HepG2 (cell line): ENCODE data around the gene TOM1L2. TPM values are rescaled to one million over a fixed set of nuclear protein-coding genes. Genes with fewer than 3 reads are reported as not detected.

Experiments
- CC2D1A ChIP-seq: sonication (generic); formaldehyde crosslinking; IDR thresholded peaks from 2 replicates; pipeline ENCODE4 v1.8.1; 2023; ENCODE audit warnings: mild to moderate bottlenecking, missing genetic modification reagents
- EZH2 ChIP-seq: conservative IDR thresholded peaks from 2 replicates; pipeline ENCODE4 v1.6.1; 2012; ENCODE audit warnings: mild to moderate bottlenecking, low read depth, low read length, moderate library complexity
- HOXA5 ChIP-seq: sonication (generic); formaldehyde crosslinking; IDR thresholded peaks from 2 replicates; pipeline ENCODE4 v1.4.0; 2020; ENCODE audit warnings: missing genetic modification reagents
- IRX3 ChIP-seq: sonication (generic); formaldehyde crosslinking; IDR thresholded peaks from 2 replicates; pipeline ENCODE4 v1.8.1; 2023; ENCODE audit warnings: mild to moderate bottlenecking, low read depth, missing genetic modification reagents, borderline replicate concordance
- ONECUT2 ChIP-seq: sonication (generic); formaldehyde crosslinking; IDR thresholded peaks from 2 replicates; pipeline ENCODE4 v1.4.0; 2020; ENCODE audit warnings: missing genetic modification reagents
- PAF1 ChIP-seq: IDR thresholded peaks from 2 replicates; pipeline ENCODE4 v1.6.1; 2016; ENCODE audit warnings: missing genetic modification reagents, missing compliant biosample characterization
- PHB2 ChIP-seq: fragments of 450-650 bp; IDR thresholded peaks from 2 replicates; pipeline ENCODE4 v1.6.1; 2018; ENCODE audit not compliant: partially characterized antibody
- RBM22 ChIP-seq: fragments of 200-400 bp; formaldehyde crosslinking; optimal IDR thresholded peaks from 2 replicates; pipeline ENCODE3; 2017; ENCODE audit warnings: mild to moderate bottlenecking, low read length, moderate library complexity
- SIX4 ChIP-seq: sonication (generic); formaldehyde crosslinking; IDR thresholded peaks from 2 replicates; pipeline ENCODE4 v1.4.0; 2020; ENCODE audit warnings: missing genetic modification reagents
- U2AF1 ChIP-seq: fragments of 200-400 bp; formaldehyde crosslinking; optimal IDR thresholded peaks from 2 replicates; pipeline ENCODE3; 2017; ENCODE audit warnings: mild to moderate bottlenecking, low read depth, low read length
- YEATS2 ChIP-seq: sonication (generic); formaldehyde crosslinking; IDR thresholded peaks from 2 replicates; pipeline ENCODE4 v1.4.0; 2020; ENCODE audit warnings: missing genetic modification reagents, borderline replicate concordance
- ZBTB42 ChIP-seq: sonication (generic); formaldehyde crosslinking; IDR thresholded peaks from 2 replicates; pipeline ENCODE4 v1.5.0; 2020; ENCODE audit warnings: mild to moderate bottlenecking, missing genetic modification reagents
- ZBTB7B ChIP-seq: sonication (generic); formaldehyde crosslinking; IDR thresholded peaks from 2 replicates; pipeline ENCODE4 v1.4.0; 2020; ENCODE audit warnings: missing genetic modification reagents
- ZFP41 ChIP-seq: sonication (generic); formaldehyde crosslinking; IDR thresholded peaks from 2 replicates; pipeline ENCODE4 v1.4.0; 2020; ENCODE audit warnings: mild to moderate bottlenecking, missing genetic modification reagents, borderline replicate concordance
- ZNF382 ChIP-seq: sonication (generic); formaldehyde crosslinking; IDR thresholded peaks from 2 replicates; pipeline ENCODE4 v1.5.0; 2020; ENCODE audit warnings: missing genetic modification reagents, mild to moderate bottlenecking, borderline replicate concordance
- ZNF44 ChIP-seq: sonication (generic); formaldehyde crosslinking; IDR thresholded peaks from 2 replicates; pipeline ENCODE4 v1.5.1; 2020; ENCODE audit warnings: mild to moderate bottlenecking, missing genetic modification reagents
- ZNF484 ChIP-seq: sonication (generic); formaldehyde crosslinking; IDR thresholded peaks from 2 replicates; pipeline ENCODE4 v1.5.1; 2020; ENCODE audit warnings: mild to moderate bottlenecking, low read depth, missing genetic modification reagents, borderline replicate concordance
- ZNF589 ChIP-seq: sonication (generic); formaldehyde crosslinking; conservative IDR thresholded peaks from 2 replicates; pipeline ENCODE4 v1.8.0; 2022; ENCODE audit warnings: mild to moderate bottlenecking, moderate library complexity, missing genetic modification reagents
- ZNF672 ChIP-seq: sonication (generic); formaldehyde crosslinking; IDR thresholded peaks from 2 replicates; pipeline ENCODE4 v1.8.1; 2022; ENCODE audit warnings: missing genetic modification reagents
- ZNF766 ChIP-seq: sonication (generic); formaldehyde crosslinking; IDR thresholded peaks from 2 replicates; pipeline ENCODE4 v1.5.0; 2020; ENCODE audit warnings: missing genetic modification reagents, borderline replicate concordance
- ZZZ3 ChIP-seq: sonication (generic); formaldehyde crosslinking; IDR thresholded peaks from 2 replicates; pipeline ENCODE4 v1.4.0; 2020; ENCODE audit warnings: missing genetic modification reagents, mild to moderate bottlenecking, borderline replicate concordance
- polyA plus RNA-seq, 8 experiments: library from polyadenylated mRNA; depleted of rRNA in 3 of 8; stranded (reverse) in 7 of 8; unstranded in 1 of 8; fragments of >200 nt; fragmentation: Illumina TruSeq in 4 of 8; extraction: Trizol in 4 of 8; gene quantifications; 2 replicates each; pipeline versions ENCODE4 v1.2.1 to v1.2.3, GENCODE V29; 2011 to 2016; ENCODE audit warnings: low read depth in 4 of 8, missing spikeins in 1 of 8, mixed read lengths in 1 of 8; ENCODE audit not compliant: insufficient read depth in 1 of 8
- total RNA-seq, 5 experiments: library from RNA; depleted of rRNA; stranded (reverse); fragments of >200 nt; fragmentation: Illumina TruSeq; extraction: Trizol; gene quantifications; 2 replicates each; pipeline ENCODE4 v1.2.3, GENCODE V29; 2016; ENCODE audit warnings: low read depth in 1 of 5
- TF ChIP-seq, protein P1 (sequence below): sonication (generic); formaldehyde crosslinking; IDR thresholded peaks from 2 replicates; pipeline ENCODE4 v1.9.0; 2022; ENCODE audit warnings: missing genetic modification reagents, mild to moderate bottlenecking, borderline replicate concordance
- TF ChIP-seq, protein P2 (sequence below): sonication (generic); formaldehyde crosslinking; IDR thresholded peaks from 2 replicates; pipeline ENCODE4 v1.4.0; 2020; ENCODE audit warnings: missing genetic modification reagents
- TF ChIP-seq, protein P3 (sequence below): IDR thresholded peaks from 2 replicates; pipeline ENCODE4 v1.4.0; 2020; ENCODE audit warnings: mild to moderate bottlenecking, missing genetic modification reagents

Gene TOM1L2
- total and polyA plus RNA-seq, 2 of the 13 experiments (the other 11 are each of a cell fraction or from before 2014, with no cell fraction given): 4.7 to 7.4 TPM

DNA sequence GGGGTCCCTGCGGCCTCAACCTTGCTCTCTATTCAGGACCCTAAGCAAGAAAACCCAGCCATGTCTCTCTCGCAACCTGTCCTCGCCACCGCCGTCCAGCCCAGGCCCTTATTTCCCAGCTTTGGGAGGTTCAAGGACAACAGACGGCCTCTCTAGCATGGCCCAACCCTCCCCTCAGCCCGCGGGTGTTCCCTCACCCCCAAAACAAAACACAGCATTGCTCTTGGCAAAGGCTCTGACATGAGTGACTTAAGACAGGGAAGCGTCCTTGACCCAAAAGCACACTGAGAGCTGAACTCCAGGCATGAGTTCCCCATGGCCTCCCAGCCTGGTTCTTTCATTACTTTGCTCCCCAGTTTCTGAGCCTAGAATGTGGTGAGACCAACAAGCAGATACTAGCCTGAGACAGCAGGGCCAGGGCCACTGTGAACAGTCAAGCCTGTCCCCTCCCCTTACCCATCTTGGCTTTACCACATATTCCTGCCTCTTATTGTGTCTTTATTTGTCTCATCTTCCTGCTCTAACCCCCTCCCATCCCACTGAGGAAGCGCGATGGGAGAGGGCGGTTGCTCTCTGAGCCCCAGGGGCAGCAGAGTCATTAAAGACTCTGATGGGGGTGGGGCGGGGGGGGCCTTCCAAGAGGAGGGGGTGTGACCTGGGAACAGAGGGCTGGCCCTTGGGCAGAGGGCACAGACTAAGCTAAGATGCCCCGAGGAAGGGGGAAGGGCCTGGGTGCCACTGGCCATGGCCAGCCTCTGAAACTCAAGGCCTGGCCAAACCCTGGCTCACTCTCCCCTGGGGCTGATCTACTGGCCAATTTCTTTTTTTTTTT is 147.2 kb downstream of the TOM1L2 start (continued):
- TF ChIP-seq, protein P1, sequence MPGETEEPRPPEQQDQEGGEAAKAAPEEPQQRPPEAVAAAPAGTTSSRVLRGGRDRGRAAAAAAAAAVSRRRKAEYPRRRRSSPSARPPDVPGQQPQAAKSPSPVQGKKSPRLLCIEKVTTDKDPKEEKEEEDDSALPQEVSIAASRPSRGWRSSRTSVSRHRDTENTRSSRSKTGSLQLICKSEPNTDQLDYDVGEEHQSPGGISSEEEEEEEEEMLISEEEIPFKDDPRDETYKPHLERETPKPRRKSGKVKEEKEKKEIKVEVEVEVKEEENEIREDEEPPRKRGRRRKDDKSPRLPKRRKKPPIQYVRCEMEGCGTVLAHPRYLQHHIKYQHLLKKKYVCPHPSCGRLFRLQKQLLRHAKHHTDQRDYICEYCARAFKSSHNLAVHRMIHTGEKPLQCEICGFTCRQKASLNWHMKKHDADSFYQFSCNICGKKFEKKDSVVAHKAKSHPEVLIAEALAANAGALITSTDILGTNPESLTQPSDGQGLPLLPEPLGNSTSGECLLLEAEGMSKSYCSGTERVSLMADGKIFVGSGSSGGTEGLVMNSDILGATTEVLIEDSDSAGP (CRISPR knock-in tag): 0 out of 2 replicates have a peak, but pooled peaks have one; percentile 10
- TF ChIP-seq ZNF766 (CRISPR knock-in tag) (no peak), SIX4 (CRISPR knock-in tag) (no peak), ZNF382 (CRISPR knock-in tag) (no peak), RBM22 (no peak), EZH2 (no peak), ZZZ3 (CRISPR knock-in tag) (no peak), ONECUT2 (CRISPR knock-in tag) (no peak), IRX3 (CRISPR knock-in tag) (no peak), PAF1 (CRISPR knock-in tag) (no peak), HOXA5 (no peak), U2AF1 (no peak), ZFP41 (no peak), ZNF589 (CRISPR knock-in tag) (no peak), ZBTB7B (CRISPR knock-in tag) (no peak; the same call in 1 of the 2 replicates), YEATS2 (CRISPR knock-in tag) (no peak), ZNF484 (CRISPR knock-in tag) (no peak), CC2D1A (no peak), ZBTB42 (CRISPR knock-in tag) (no peak), ZNF44 (CRISPR knock-in tag) (no peak), PHB2 (no peak), ZNF672 (CRISPR knock-in tag) (no peak)
- TF ChIP-seq, protein P2, sequence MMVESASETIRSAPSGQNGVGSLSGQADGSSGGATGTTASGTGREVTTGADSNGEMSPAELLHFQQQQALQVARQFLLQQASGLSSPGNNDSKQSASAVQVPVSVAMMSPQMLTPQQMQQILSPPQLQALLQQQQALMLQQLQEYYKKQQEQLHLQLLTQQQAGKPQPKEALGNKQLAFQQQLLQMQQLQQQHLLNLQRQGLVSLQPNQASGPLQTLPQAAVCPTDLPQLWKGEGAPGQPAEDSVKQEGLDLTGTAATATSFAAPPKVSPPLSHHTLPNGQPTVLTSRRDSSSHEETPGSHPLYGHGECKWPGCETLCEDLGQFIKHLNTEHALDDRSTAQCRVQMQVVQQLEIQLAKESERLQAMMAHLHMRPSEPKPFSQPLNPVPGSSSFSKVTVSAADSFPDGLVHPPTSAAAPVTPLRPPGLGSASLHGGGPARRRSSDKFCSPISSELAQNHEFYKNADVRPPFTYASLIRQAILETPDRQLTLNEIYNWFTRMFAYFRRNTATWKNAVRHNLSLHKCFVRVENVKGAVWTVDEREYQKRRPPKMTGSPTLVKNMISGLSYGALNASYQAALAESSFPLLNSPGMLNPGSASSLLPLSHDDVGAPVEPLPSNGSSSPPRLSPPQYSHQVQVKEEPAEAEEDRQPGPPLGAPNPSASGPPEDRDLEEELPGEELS (CRISPR knock-in tag): no peak
- TF ChIP-seq, protein P3, sequence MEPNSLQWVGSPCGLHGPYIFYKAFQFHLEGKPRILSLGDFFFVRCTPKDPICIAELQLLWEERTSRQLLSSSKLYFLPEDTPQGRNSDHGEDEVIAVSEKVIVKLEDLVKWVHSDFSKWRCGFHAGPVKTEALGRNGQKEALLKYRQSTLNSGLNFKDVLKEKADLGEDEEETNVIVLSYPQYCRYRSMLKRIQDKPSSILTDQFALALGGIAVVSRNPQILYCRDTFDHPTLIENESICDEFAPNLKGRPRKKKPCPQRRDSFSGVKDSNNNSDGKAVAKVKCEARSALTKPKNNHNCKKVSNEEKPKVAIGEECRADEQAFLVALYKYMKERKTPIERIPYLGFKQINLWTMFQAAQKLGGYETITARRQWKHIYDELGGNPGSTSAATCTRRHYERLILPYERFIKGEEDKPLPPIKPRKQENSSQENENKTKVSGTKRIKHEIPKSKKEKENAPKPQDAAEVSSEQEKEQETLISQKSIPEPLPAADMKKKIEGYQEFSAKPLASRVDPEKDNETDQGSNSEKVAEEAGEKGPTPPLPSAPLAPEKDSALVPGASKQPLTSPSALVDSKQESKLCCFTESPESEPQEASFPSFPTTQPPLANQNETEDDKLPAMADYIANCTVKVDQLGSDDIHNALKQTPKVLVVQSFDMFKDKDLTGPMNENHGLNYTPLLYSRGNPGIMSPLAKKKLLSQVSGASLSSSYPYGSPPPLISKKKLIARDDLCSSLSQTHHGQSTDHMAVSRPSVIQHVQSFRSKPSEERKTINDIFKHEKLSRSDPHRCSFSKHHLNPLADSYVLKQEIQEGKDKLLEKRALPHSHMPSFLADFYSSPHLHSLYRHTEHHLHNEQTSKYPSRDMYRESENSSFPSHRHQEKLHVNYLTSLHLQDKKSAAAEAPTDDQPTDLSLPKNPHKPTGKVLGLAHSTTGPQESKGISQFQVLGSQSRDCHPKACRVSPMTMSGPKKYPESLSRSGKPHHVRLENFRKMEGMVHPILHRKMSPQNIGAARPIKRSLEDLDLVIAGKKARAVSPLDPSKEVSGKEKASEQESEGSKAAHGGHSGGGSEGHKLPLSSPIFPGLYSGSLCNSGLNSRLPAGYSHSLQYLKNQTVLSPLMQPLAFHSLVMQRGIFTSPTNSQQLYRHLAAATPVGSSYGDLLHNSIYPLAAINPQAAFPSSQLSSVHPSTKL (CRISPR knock-in tag): peak; percentile 43
